ENCODE measurements around the gene NKX6-1. TPM values are rescaled to one million over a fixed set of nuclear protein-coding genes. Genes with fewer than 3 reads are reported as not detected.
A peak's percentile ranks its signal among the peaks of the same experiment; 100 is the strongest.

NKX6-1 gene
- total RNA-seq (2014; rRNA removed; shearing (Covaris generic)) = 0.11 and 0.61 TPM in 2 replicates
- 1.1 and 3.0 TPM in 2 replicates for polyA plus RNA-seq (2015; cell fraction: cytosol; rRNA removed)
- 0.37 and 2.1 TPM in 2 replicates for polyA plus RNA-seq (2015; cell fraction: nucleus; rRNA removed)

GRCh38 chr4:84498935-84499623 is at the start of gene NKX6-1:
Gene NKX6-1 (minus strand): TSS chr4:84499292. CDS start chr4:84498228, 1,064 bp downstream.
- peak; percentile 87 for DNase-seq (ENCODE audit: low read depth, low spot score)
- in situ Hi-C loops (cut with HindIII; ENCODE audit: low pct_unique_long_range_greater_than_20kb, low sequenced_read_pairs) = no loop called here

GRCh38 chr4:84547211-84547610 is 48.1 kb upstream of the NKX6-1 start:
- DNase-seq (ENCODE audit: low read depth, low spot score) = no peak
- in situ Hi-C loops (cut with HindIII; ENCODE audit: low pct_unique_long_range_greater_than_20kb, low sequenced_read_pairs) = no loop called here

GRCh38 chr4:84545093-84545492 is 46.0 kb upstream of the NKX6-1 start:
- DNase-seq (ENCODE audit: low read depth, low spot score) = no peak
- in situ Hi-C loops (cut with HindIII; ENCODE audit: low pct_unique_long_range_greater_than_20kb, low sequenced_read_pairs) = no loop called here

GRCh38 chr4:84535901-84536300 is 36.8 kb upstream of the NKX6-1 start:
- no peak for DNase-seq (ENCODE audit: low read depth, low spot score)
- in situ Hi-C loops (cut with HindIII; ENCODE audit: low pct_unique_long_range_greater_than_20kb, low sequenced_read_pairs) = no loop called here

GRCh38 chr4:84531689-84532088 is 32.6 kb upstream of the NKX6-1 start:
- no peak for DNase-seq (ENCODE audit: low read depth, low spot score)
- in situ Hi-C loops (cut with HindIII; ENCODE audit: low pct_unique_long_range_greater_than_20kb, low sequenced_read_pairs) = no loop called here

GRCh38 chr4:84530871-84531270 is 31.8 kb upstream of the NKX6-1 start:
- DNase-seq (ENCODE audit: low read depth, low spot score) = no peak
- in situ Hi-C loops (cut with HindIII; ENCODE audit: low pct_unique_long_range_greater_than_20kb, low sequenced_read_pairs) = no loop called here

- DNase-seq (ENCODE audit: low read depth, low spot score) = no peak
- in situ Hi-C loops (cut with HindIII; ENCODE audit: low pct_unique_long_range_greater_than_20kb, low sequenced_read_pairs) = no loop called here
These were observed 31.4 kb upstream of the NKX6-1 start for GRCh38 chr4:84530454-84530853.

- peak; percentile 50 for DNase-seq (ENCODE audit: low read depth, low spot score)
- in situ Hi-C loops (cut with HindIII; ENCODE audit: low pct_unique_long_range_greater_than_20kb, low sequenced_read_pairs) = no loop called here
These were observed 30.2 kb upstream of the NKX6-1 start for GRCh38 chr4:84529169-84529751.

- DNase-seq (ENCODE audit: low read depth, low spot score) = no peak
- in situ Hi-C loops (cut with HindIII; ENCODE audit: low pct_unique_long_range_greater_than_20kb, low sequenced_read_pairs) = no loop called here
These were observed 28.3 kb upstream of the NKX6-1 start for GRCh38 chr4:84527391-84527790.

- in situ Hi-C loops (cut with HindIII; ENCODE audit: low pct_unique_long_range_greater_than_20kb, low sequenced_read_pairs) = no loop called here
These were observed 16.0 kb upstream of the NKX6-1 start for GRCh38 chr4:84515075-84515474.

GRCh38 chr4:84512277-84512676 is 13.2 kb upstream of the NKX6-1 start:
- in situ Hi-C loops (cut with HindIII; ENCODE audit: low pct_unique_long_range_greater_than_20kb, low sequenced_read_pairs) = no loop called here
- no peak for DNase-seq (ENCODE audit: low read depth, low spot score)

More at GRCh38 chr4:84515075-84515474, 16.0 kb upstream of the NKX6-1 start:
- no peak for DNase-seq (ENCODE audit: low read depth, low spot score)

GRCh38 chr4:84511703-84512102 is 12.6 kb upstream of the NKX6-1 start:
- in situ Hi-C loops (cut with HindIII; ENCODE audit: low pct_unique_long_range_greater_than_20kb, low sequenced_read_pairs) = no loop called here
- DNase-seq (ENCODE audit: low read depth, low spot score) = no peak

- no peak for DNase-seq (ENCODE audit: low read depth, low spot score)
- in situ Hi-C loops (cut with HindIII; ENCODE audit: low pct_unique_long_range_greater_than_20kb, low sequenced_read_pairs) = no loop called here
These were observed 8.8 kb upstream of the NKX6-1 start for GRCh38 chr4:84507941-84508340.

- in situ Hi-C loops (cut with HindIII; ENCODE audit: low pct_unique_long_range_greater_than_20kb, low sequenced_read_pairs) = no loop called here
These were observed 5.7 kb upstream of the NKX6-1 start for GRCh38 chr4:84504821-84505220.

GRCh38 chr4:84503495-84504437 is 4.7 kb upstream of the NKX6-1 start:
- in situ Hi-C loops (cut with HindIII; ENCODE audit: low pct_unique_long_range_greater_than_20kb, low sequenced_read_pairs) = no loop called here
- peak; percentile 79 for DNase-seq (ENCODE audit: low read depth, low spot score)

More at GRCh38 chr4:84504821-84505220, 5.7 kb upstream of the NKX6-1 start:
- no peak for DNase-seq (ENCODE audit: low read depth, low spot score)

GRCh38 chr4:84502955-84503373 is 3.9 kb upstream of the NKX6-1 start:
- in situ Hi-C loops (cut with HindIII; ENCODE audit: low pct_unique_long_range_greater_than_20kb, low sequenced_read_pairs) = no loop called here
- DNase-seq (ENCODE audit: low read depth, low spot score) = no peak

GRCh38 chr4:84502333-84502954 is 3.4 kb upstream of the NKX6-1 start:
- DNase-seq (ENCODE audit: low read depth, low spot score) = no peak
- in situ Hi-C loops (cut with HindIII; ENCODE audit: low pct_unique_long_range_greater_than_20kb, low sequenced_read_pairs) = no loop called here

Data from SK-MEL-5 (cell line).